Activated naive CD8-positive, alpha-beta T cell (primary cell): ENCODE data around the gene HBA2.
"Not testable (repeated sequence)": the region's sequence is repeated elsewhere in the genome, so short reads cannot be mapped to it uniquely, and the experiment has no call there.

Experiments used
- H3K27ac Mint-ChIP-seq: one replicate; pipeline ENCODE4 v1.8.0; 2021; ENCODE audit warnings: mixed read lengths
- H3K27me3 Mint-ChIP-seq: one replicate; pipeline ENCODE4 v1.8.0; 2021; ENCODE audit warnings: mixed read lengths
- H3K36me3 Mint-ChIP-seq: one replicate; pipeline ENCODE4 v1.8.0; 2021; ENCODE audit warnings: mixed read lengths
- H3K4me1 Mint-ChIP-seq: one replicate; pipeline ENCODE4 v1.8.0; 2021; ENCODE audit warnings: low read depth, mixed read lengths
- H3K4me3 Mint-ChIP-seq: one replicate; pipeline ENCODE4 v1.8.0; 2021; ENCODE audit warnings: mild to moderate bottlenecking, mixed read lengths
- H3K9me3 Mint-ChIP-seq: one replicate; pipeline ENCODE4 v1.8.0; 2021; ENCODE audit warnings: low read depth, mixed read lengths

HBA2 gene

GRCh38 chr16:172374-172941 is at the start of gene HBA2:
Gene HBA2, plus strand, starts transcription at chr16:172876. Its CDS starts 37 bp downstream, at chr16:172913.
- H3K27ac Mint-ChIP-seq, H3K36me3 Mint-ChIP-seq, H3K9me3 Mint-ChIP-seq: not testable (repeated sequence)
- Mint-ChIP-seq H3K4me3 (peak within 1 kb of the TSS; percentile 44), H3K27me3 (peaks cover 24% of the 10 kb centered on the region), H3K4me1 (peaks cover 17% of the 10 kb centered on the region)

GRCh38 chr16:123558-124350 is 48.9 kb upstream of the HBA2 start:
- not testable (repeated sequence) for H3K27ac Mint-ChIP-seq, H3K9me3 Mint-ChIP-seq, H3K36me3 Mint-ChIP-seq, H3K27me3 Mint-ChIP-seq, H3K4me1 Mint-ChIP-seq, H3K4me3 Mint-ChIP-seq

- H3K4me1 Mint-ChIP-seq: peaks cover 13% of the 10 kb centered on the region
- no peaks in the 10 kb centered on the region for H3K27me3 Mint-ChIP-seq
- no peak overlapping the region for H3K27ac Mint-ChIP-seq
- no peak overlapping the region for H3K4me3 Mint-ChIP-seq
- no peaks in the 10 kb centered on the region for H3K36me3 Mint-ChIP-seq
- H3K9me3 Mint-ChIP-seq: no peaks in the 10 kb centered on the region
Measured at GRCh38 chr16:125011-125410, 47.7 kb upstream of the HBA2 start.

GRCh38 chr16:129075-129474 is 43.6 kb upstream of the HBA2 start:
- Mint-ChIP-seq H3K27me3 (no peaks in the 10 kb centered on the region), H3K9me3 (no peaks in the 10 kb centered on the region), H3K36me3 (no peaks in the 10 kb centered on the region), H3K4me1 (peaks cover 28% of the 10 kb centered on the region), H3K4me3 (peak overlapping the region; percentile 23), H3K27ac (no peak overlapping the region)

GRCh38 chr16:130533-131173 is 42.0 kb upstream of the HBA2 start:
- no peak overlapping the region for H3K27ac Mint-ChIP-seq
- H3K9me3 Mint-ChIP-seq: no peaks in the 10 kb centered on the region
- H3K36me3 Mint-ChIP-seq: no peaks in the 10 kb centered on the region
- H3K4me3 Mint-ChIP-seq: no peak overlapping the region
- H3K27me3 Mint-ChIP-seq: no peaks in the 10 kb centered on the region
- H3K4me1 Mint-ChIP-seq: peaks cover 37% of the 10 kb centered on the region

GRCh38 chr16:132120-132519 is 40.6 kb upstream of the HBA2 start:
- H3K27me3 Mint-ChIP-seq: no peaks in the 10 kb centered on the region
- no peak overlapping the region for H3K27ac Mint-ChIP-seq
- H3K4me3 Mint-ChIP-seq: no peak overlapping the region
- peaks cover 47% of the 10 kb centered on the region for H3K4me1 Mint-ChIP-seq
- no peaks in the 10 kb centered on the region for H3K36me3 Mint-ChIP-seq
- H3K9me3 Mint-ChIP-seq: no peaks in the 10 kb centered on the region

- no peak overlapping the region for H3K27ac Mint-ChIP-seq
- H3K36me3 Mint-ChIP-seq: no peaks in the 10 kb centered on the region
- no peaks in the 10 kb centered on the region for H3K27me3 Mint-ChIP-seq
- no peak overlapping the region for H3K4me3 Mint-ChIP-seq
- H3K4me1 Mint-ChIP-seq: peaks cover 51% of the 10 kb centered on the region
- H3K9me3 Mint-ChIP-seq: no peaks in the 10 kb centered on the region
Measured at GRCh38 chr16:133716-134115, 39.0 kb upstream of the HBA2 start.

GRCh38 chr16:138049-138417 is 34.6 kb upstream of the HBA2 start:
- no peaks in the 10 kb centered on the region for H3K9me3 Mint-ChIP-seq
- H3K27me3 Mint-ChIP-seq: no peaks in the 10 kb centered on the region
- peaks cover 30% of the 10 kb centered on the region for H3K4me1 Mint-ChIP-seq
- peak overlapping the region; percentile 79 for H3K27ac Mint-ChIP-seq
- peak overlapping the region; percentile 90 for H3K4me3 Mint-ChIP-seq
- no peaks in the 10 kb centered on the region for H3K36me3 Mint-ChIP-seq

- H3K27ac Mint-ChIP-seq: peak overlapping the region; percentile 34
- no peaks in the 10 kb centered on the region for H3K9me3 Mint-ChIP-seq
- H3K27me3 Mint-ChIP-seq: peaks cover 3% of the 10 kb centered on the region
- H3K36me3 Mint-ChIP-seq: no peaks in the 10 kb centered on the region
- H3K4me3 Mint-ChIP-seq: peak overlapping the region; percentile 76
- H3K4me1 Mint-ChIP-seq: peaks cover 18% of the 10 kb centered on the region
Measured at GRCh38 chr16:140175-140857, 32.4 kb upstream of the HBA2 start.

- no peaks in the 10 kb centered on the region for H3K36me3 Mint-ChIP-seq
- H3K27ac Mint-ChIP-seq: no peak overlapping the region
- H3K4me1 Mint-ChIP-seq: peaks cover 5% of the 10 kb centered on the region
- H3K27me3 Mint-ChIP-seq: peaks cover 3% of the 10 kb centered on the region
- H3K9me3 Mint-ChIP-seq: no peaks in the 10 kb centered on the region
- H3K4me3 Mint-ChIP-seq: no peak overlapping the region
Measured at GRCh38 chr16:142405-142967, 30.2 kb upstream of the HBA2 start.

GRCh38 chr16:143047-143446 is 29.6 kb upstream of the HBA2 start:
- H3K36me3 Mint-ChIP-seq: no peaks in the 10 kb centered on the region
- H3K4me3 Mint-ChIP-seq: no peak overlapping the region
- H3K27me3 Mint-ChIP-seq: peaks cover 3% of the 10 kb centered on the region
- H3K4me1 Mint-ChIP-seq: peaks cover 3% of the 10 kb centered on the region
- no peaks in the 10 kb centered on the region for H3K9me3 Mint-ChIP-seq
- H3K27ac Mint-ChIP-seq: no peak overlapping the region

- no peaks in the 10 kb centered on the region for H3K36me3 Mint-ChIP-seq
- H3K4me1 Mint-ChIP-seq: peaks cover 3% of the 10 kb centered on the region
- H3K27ac Mint-ChIP-seq: no peak overlapping the region
- H3K9me3 Mint-ChIP-seq: no peaks in the 10 kb centered on the region
- no peak overlapping the region for H3K4me3 Mint-ChIP-seq
- peaks cover 4% of the 10 kb centered on the region for H3K27me3 Mint-ChIP-seq
Measured at GRCh38 chr16:143456-143855, 29.2 kb upstream of the HBA2 start.

GRCh38 chr16:144797-145252 is 27.9 kb upstream of the HBA2 start:
- Mint-ChIP-seq H3K9me3 (no peaks in the 10 kb centered on the region), H3K27ac (no peak overlapping the region), H3K4me1 (peaks cover 3% of the 10 kb centered on the region), H3K36me3 (no peaks in the 10 kb centered on the region), H3K27me3 (peaks cover 5% of the 10 kb centered on the region), H3K4me3 (no peak overlapping the region)

GRCh38 chr16:146646-147045 is 26.0 kb upstream of the HBA2 start:
- Mint-ChIP-seq H3K27ac (no peak overlapping the region), H3K27me3 (peaks cover 5% of the 10 kb centered on the region), H3K36me3 (no peaks in the 10 kb centered on the region), H3K4me3 (no peak overlapping the region), H3K4me1 (no peaks in the 10 kb centered on the region), H3K9me3 (no peaks in the 10 kb centered on the region)
